ENCODE measurements around the gene PTPN23.
"Not testable (repeated sequence)": the region's sequence is repeated elsewhere in the genome, so short reads cannot be mapped to it uniquely, and the experiment has no call there.

PTPN23 gene

DNA sequence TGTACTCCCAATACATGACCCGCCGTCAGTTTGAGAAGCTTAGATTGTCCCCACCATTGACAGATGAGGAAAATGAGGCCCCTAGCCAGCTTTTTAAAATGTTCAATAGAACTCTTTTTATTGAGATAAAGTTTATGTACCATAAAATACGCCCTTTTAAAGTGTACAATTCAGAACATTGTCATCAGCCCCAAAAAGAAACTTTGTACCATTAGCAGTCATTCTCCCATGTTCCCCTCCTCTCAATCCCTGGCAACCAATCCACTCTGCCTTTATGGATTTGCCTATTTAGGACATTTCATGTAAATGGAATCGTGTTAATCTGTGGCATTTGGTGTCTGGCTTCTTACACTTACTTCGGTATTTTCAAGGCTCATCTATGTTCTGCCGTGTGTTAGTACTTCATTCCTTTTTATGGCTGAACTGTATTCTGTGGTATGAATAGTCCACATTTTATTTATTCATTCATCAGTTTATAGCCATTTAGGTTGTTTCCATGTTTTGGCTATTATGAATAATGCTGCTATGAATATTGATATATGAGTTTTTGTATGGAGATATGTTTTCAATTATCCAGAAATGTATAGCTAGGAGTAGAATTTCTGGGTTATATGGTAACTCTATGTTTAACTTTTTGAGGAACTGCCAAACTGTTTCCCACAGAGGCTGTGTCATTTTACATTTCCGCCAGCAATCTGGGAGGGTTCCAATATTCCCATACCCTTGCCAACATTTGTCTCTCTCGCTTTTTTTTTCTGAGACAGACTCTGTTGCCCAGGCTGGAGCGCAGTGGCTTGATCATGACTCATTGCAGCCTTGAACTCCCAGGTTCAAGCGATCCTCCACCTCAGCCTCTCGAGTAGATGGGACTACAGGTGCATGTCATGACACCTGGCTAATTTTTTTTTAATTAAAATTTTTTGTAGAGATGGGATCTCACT lies 15.3 kb upstream of the PTPN23 start:
- WGBS (ENCODE audit: extremely low coverage, insufficient coverage, low lambda C conversion rate), result no CpG with 5 or more reads among the region's 11 CpGs
- Histone ChIP-seq H4K5ac (ENCODE audit: low read length) (no peak overlapping the region), H3K4me2 (ENCODE audit: low read length) (no peak overlapping the region), H3K23ac (ENCODE audit: low read length) (no peak overlapping the region), H3K18ac (ENCODE audit: low read length) (no peak overlapping the region), H2AK5ac (ENCODE audit: low read length) (no peak overlapping the region), H3K56ac (ENCODE audit: low read length) (no peak overlapping the region), H3K79me1 (ENCODE audit: low read length) (no peaks in the 10 kb centered on the region), H3K9ac (ENCODE audit: low read length) (no peak overlapping the region), H3K27me3 (ENCODE audit: insufficient read depth, low read length, poor library complexity) (no peaks in the 10 kb centered on the region), H3K4me1 (ENCODE audit: control insufficient read depth, low read depth, low read length) (no peaks in the 10 kb centered on the region), H3K4ac (ENCODE audit: low read depth, low read length) (no peak overlapping the region), H3K27ac (ENCODE audit: low read depth, low read length) (no peak overlapping the region), H2BK5ac (ENCODE audit: low read length) (no peak overlapping the region), H3K4me3 (ENCODE audit: low read length) (no peak overlapping the region), H2BK15ac (replicated peaks; ENCODE audit: low read depth) (no peak overlapping the region), H3K36me3 (ENCODE audit: control insufficient read depth, insufficient read depth, low read length) (no peaks in the 10 kb centered on the region), H2BK120ac (ENCODE audit: low read depth, low read length) (no peak overlapping the region), H4K8ac (ENCODE audit: low read depth, low read length) (no peak overlapping the region), H3K79me2 (ENCODE audit: control insufficient read depth, insufficient read depth, low read length) (no peaks in the 10 kb centered on the region)
- no peak for DNase-seq

DNA sequence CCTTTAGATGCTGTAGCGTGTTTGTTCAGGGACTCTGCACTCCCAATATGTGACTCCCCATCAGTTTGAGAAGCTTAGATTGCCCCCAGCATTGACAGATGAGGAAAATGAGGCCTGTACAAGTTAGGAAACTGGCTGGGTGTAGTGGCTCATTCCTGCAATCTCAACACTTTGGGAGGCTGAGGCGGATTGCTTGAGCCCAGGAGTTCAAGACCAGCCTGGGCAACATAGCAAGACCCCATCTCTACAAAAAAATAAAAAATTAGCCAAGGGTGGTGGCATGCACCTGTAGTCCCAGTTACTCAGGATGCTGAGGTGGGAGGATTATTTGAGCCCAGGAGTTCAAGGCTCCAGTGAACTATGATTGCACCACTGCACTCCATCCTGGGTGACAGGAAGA lies 14.0 kb upstream of the PTPN23 start:
- Histone ChIP-seq H3K4ac (ENCODE audit: low read depth, low read length) (no peak overlapping the region), H3K9ac (ENCODE audit: low read length) (no peak overlapping the region), H3K79me2 (ENCODE audit: control insufficient read depth, insufficient read depth, low read length) (no peaks in the 10 kb centered on the region), H2BK5ac (ENCODE audit: low read length) (no peak overlapping the region), H3K36me3 (ENCODE audit: control insufficient read depth, insufficient read depth, low read length) (no peaks in the 10 kb centered on the region), H4K5ac (ENCODE audit: low read length) (no peak overlapping the region), H3K79me1 (ENCODE audit: low read length) (no peaks in the 10 kb centered on the region), H2AK5ac (ENCODE audit: low read length) (no peak overlapping the region), H4K8ac (ENCODE audit: low read depth, low read length) (no peak overlapping the region), H2BK120ac (ENCODE audit: low read depth, low read length) (no peak overlapping the region), H3K56ac (ENCODE audit: low read length) (no peak overlapping the region), H3K27ac (ENCODE audit: low read depth, low read length) (no peak overlapping the region), H3K23ac (ENCODE audit: low read length) (no peak overlapping the region), H3K27me3 (ENCODE audit: insufficient read depth, low read length, poor library complexity) (no peaks in the 10 kb centered on the region), H2BK15ac (replicated peaks; ENCODE audit: low read depth) (no peak overlapping the region), H3K18ac (ENCODE audit: low read length) (no peak overlapping the region), H3K4me3 (ENCODE audit: low read length) (no peak overlapping the region), H3K4me2 (ENCODE audit: low read length) (no peak overlapping the region), H3K4me1 (ENCODE audit: control insufficient read depth, low read depth, low read length) (no peaks in the 10 kb centered on the region)
- no CpG with 5 or more reads among the region's 2 CpGs for WGBS (ENCODE audit: extremely low coverage, insufficient coverage, low lambda C conversion rate)
- DNase-seq, result no peak

DNA sequence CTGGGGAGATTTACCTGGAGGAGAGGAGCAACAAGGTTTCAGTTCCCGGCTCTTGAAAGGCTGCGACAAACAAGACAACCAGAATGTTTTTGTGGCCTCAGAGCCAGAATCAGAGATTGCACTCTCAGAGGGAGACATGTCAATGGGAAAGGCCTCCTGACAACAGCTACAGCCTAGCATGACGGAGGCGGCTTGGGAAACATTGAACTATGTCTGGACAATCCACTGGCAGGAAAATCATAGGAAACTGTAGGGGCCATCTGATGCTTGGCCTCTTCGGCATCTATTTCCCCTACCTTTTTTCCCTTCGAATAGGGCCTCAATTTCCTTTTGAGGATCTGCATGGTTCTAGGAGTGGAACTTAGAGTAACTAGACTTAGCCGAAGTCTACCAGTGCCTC lies 13.2 kb upstream of the PTPN23 start:
- Histone ChIP-seq H3K27me3 (ENCODE audit: insufficient read depth, low read length, poor library complexity) (no peaks in the 10 kb centered on the region), H3K18ac (ENCODE audit: low read length) (no peak overlapping the region), H3K56ac (ENCODE audit: low read length) (no peak overlapping the region), H3K23ac (ENCODE audit: low read length) (no peak overlapping the region), H3K9ac (ENCODE audit: low read length) (no peak overlapping the region), H4K8ac (ENCODE audit: low read depth, low read length) (no peak overlapping the region), H3K4me1 (ENCODE audit: control insufficient read depth, low read depth, low read length) (no peaks in the 10 kb centered on the region), H3K79me2 (ENCODE audit: control insufficient read depth, insufficient read depth, low read length) (no peaks in the 10 kb centered on the region), H3K4me2 (ENCODE audit: low read length) (no peak overlapping the region), H4K5ac (ENCODE audit: low read length) (no peak overlapping the region), H3K36me3 (ENCODE audit: control insufficient read depth, insufficient read depth, low read length) (no peaks in the 10 kb centered on the region), H3K4me3 (ENCODE audit: low read length) (no peak overlapping the region), H2AK5ac (ENCODE audit: low read length) (no peak overlapping the region), H3K4ac (ENCODE audit: low read depth, low read length) (no peak overlapping the region), H2BK120ac (ENCODE audit: low read depth, low read length) (no peak overlapping the region), H2BK5ac (ENCODE audit: low read length) (no peak overlapping the region), H3K79me1 (ENCODE audit: low read length) (no peaks in the 10 kb centered on the region), H3K27ac (ENCODE audit: low read depth, low read length) (no peak overlapping the region), H2BK15ac (replicated peaks; ENCODE audit: low read depth) (no peak overlapping the region)
- DNase-seq, result no peak
- WGBS (ENCODE audit: extremely low coverage, insufficient coverage, low lambda C conversion rate), result no CpG with 5 or more reads among the region's 7 CpGs

DNA sequence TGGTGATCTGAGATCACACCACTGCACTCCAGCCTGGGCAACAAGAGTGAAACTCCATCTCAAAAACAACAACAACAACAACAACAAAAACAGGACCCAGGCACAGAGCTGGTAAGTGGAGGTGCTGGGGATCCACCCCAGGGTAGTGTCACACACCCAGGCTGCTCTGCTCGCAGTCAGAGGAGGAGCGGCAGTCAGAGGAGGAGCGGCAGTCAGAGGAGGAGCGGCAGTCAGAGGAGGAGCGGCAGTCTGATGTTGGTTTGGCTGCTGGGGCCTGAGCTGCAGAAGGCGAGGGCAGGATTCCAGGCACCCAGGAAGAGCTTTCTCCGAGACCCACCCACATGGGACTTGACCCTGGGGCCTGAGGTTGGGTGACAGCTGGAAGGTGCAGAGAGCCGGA lies 10.8 kb upstream of the PTPN23 start:
- no CpG with 5 or more reads among the region's 8 CpGs for WGBS (ENCODE audit: extremely low coverage, insufficient coverage, low lambda C conversion rate)
- not testable (repeated sequence) for H3K79me1 ChIP-seq (ENCODE audit: low read length); DNase-seq

DNA sequence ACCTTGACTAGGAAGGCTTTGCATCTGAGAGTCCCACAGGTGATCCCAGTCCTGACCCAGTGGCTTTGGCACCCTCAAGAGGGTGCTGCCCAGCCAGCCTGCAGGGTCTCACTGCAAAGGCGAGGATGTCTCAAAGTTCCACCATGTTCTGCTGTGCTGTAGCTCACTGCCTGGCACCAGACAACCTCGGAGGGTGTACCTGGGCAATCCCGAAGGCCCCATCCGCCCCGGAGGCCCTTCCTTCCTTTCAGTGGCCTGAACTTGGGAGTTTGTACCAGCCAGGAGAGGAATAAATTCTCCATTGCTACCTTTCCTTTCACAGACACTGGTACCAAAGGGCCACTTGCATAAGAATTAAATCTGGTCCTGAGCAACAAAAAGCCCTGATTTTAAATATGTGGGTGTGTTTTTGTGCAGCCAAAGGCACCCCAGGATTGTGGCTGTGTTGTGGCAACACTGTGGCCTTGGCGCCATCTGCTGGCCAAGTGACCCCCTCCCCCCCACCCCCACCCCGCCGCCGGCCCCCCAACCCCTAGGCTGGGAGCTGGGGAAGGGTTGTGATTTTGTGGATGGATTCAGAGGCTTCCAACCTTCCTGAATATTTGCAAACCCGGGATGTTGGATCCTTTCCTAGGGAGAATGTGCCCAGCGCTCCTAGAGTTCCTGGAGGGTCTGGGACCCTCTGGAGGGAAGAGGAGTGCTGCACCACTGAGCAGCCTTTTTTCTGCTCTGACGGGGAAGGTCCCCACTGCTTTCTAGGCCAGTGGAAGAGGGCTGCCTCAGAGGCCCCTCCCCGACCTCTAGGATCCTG lies 9.7 kb upstream of the PTPN23 start:
- Histone ChIP-seq H3K4ac (ENCODE audit: low read depth, low read length) (no peak overlapping the region), H3K79me2 (ENCODE audit: control insufficient read depth, insufficient read depth, low read length) (no peaks in the 10 kb centered on the region), H2BK120ac (ENCODE audit: low read depth, low read length) (no peak overlapping the region), H3K27ac (ENCODE audit: low read depth, low read length) (no peak overlapping the region), H4K8ac (ENCODE audit: low read depth, low read length) (no peak overlapping the region), H2AK5ac (ENCODE audit: low read length) (no peak overlapping the region), H3K27me3 (ENCODE audit: insufficient read depth, low read length, poor library complexity) (no peaks in the 10 kb centered on the region), H3K18ac (ENCODE audit: low read length) (no peak overlapping the region), H4K5ac (ENCODE audit: low read length) (no peak overlapping the region), H3K4me2 (ENCODE audit: low read length) (no peak overlapping the region), H2BK5ac (ENCODE audit: low read length) (no peak overlapping the region), H3K4me1 (ENCODE audit: control insufficient read depth, low read depth, low read length) (no peaks in the 10 kb centered on the region), H3K23ac (ENCODE audit: low read length) (no peak overlapping the region), H2BK15ac (replicated peaks; ENCODE audit: low read depth) (no peak overlapping the region), H3K79me1 (ENCODE audit: low read length) (no peaks in the 10 kb centered on the region), H3K36me3 (ENCODE audit: control insufficient read depth, insufficient read depth, low read length) (no peaks in the 10 kb centered on the region), H3K4me3 (ENCODE audit: low read length) (no peak overlapping the region), H3K9ac (ENCODE audit: low read length) (no peak overlapping the region), H3K56ac (ENCODE audit: low read length) (peak overlapping the region; percentile 22)
- DNase-seq, result peak; percentile 37
- no CpG with 5 or more reads among the region's 13 CpGs for WGBS (ENCODE audit: extremely low coverage, insufficient coverage, low lambda C conversion rate)

More for the DNA sequence above, 10.8 kb upstream of the PTPN23 start:
- not testable (repeated sequence) for H2AK5ac ChIP-seq (ENCODE audit: low read length); H2BK120ac ChIP-seq (ENCODE audit: low read depth, low read length); H3K23ac ChIP-seq (ENCODE audit: low read length); H3K4me3 ChIP-seq (ENCODE audit: low read length); H3K36me3 ChIP-seq (ENCODE audit: control insufficient read depth, insufficient read depth, low read length); H3K27ac ChIP-seq (ENCODE audit: low read depth, low read length); H4K5ac ChIP-seq (ENCODE audit: low read length); H2BK5ac ChIP-seq (ENCODE audit: low read length); H3K56ac ChIP-seq (ENCODE audit: low read length); H3K9ac ChIP-seq (ENCODE audit: low read length); H3K18ac ChIP-seq (ENCODE audit: low read length); H3K4ac ChIP-seq (ENCODE audit: low read depth, low read length); H4K8ac ChIP-seq (ENCODE audit: low read depth, low read length); H3K4me1 ChIP-seq (ENCODE audit: control insufficient read depth, low read depth, low read length); H2BK15ac ChIP-seq (replicated peaks; ENCODE audit: low read depth); H3K79me2 ChIP-seq (ENCODE audit: control insufficient read depth, insufficient read depth, low read length); H3K27me3 ChIP-seq (ENCODE audit: insufficient read depth, low read length, poor library complexity); H3K4me2 ChIP-seq (ENCODE audit: low read length)

Measured in mesendoderm (in vitro differentiated cells).